GM21423 (cell line): ENCODE measurements around the gene WEE2.
"Not testable (repeated sequence)": the region's sequence is repeated elsewhere in the genome, so short reads cannot be mapped to it uniquely, and the experiment has no call there.

Experiments
- ATAC-seq: cut with Tn5 transposase; IDR thresholded peaks from one replicate; pipeline ENCODE4 v1.9.1; 2021; ENCODE audit warnings: mild to moderate bottlenecking, moderate library complexity; ENCODE audit not compliant: unreplicated experiment

WEE2 gene

GRCh38 chr7:141770083-141770583 lies 62.0 kb downstream of the WEE2 start:
- not testable (repeated sequence) for ATAC-seq

DNA sequence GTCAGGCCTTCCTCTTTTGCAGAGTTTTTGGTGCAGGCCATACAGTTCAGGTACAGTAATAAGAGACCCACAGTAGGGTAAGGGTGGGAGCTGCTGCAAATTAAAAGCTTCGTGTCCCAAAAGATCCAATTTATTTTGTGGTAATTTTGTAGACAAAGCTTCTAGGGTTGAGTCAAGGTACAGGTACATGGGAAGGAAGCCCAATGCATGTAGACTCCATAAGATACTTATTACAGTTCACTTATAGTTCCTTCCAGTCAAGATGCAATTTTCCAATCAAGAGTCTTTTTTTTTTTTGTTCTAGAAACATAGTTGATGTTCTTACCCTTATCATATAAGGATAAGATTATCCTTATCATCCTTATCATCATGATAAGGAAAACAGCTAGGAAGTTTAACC lies 68.2 kb downstream of the WEE2 start, which contains the start of gene TAS2R4:
TSS of gene TAS2R4 (plus strand) at position 301 of the 400 bp plus-strand sequence. CDS start 1,815 bp downstream, outside the sequence.
- ATAC-seq = no peak
